ENCODE results near the gene KCNIP4.

KCNIP4 gene

DNA sequence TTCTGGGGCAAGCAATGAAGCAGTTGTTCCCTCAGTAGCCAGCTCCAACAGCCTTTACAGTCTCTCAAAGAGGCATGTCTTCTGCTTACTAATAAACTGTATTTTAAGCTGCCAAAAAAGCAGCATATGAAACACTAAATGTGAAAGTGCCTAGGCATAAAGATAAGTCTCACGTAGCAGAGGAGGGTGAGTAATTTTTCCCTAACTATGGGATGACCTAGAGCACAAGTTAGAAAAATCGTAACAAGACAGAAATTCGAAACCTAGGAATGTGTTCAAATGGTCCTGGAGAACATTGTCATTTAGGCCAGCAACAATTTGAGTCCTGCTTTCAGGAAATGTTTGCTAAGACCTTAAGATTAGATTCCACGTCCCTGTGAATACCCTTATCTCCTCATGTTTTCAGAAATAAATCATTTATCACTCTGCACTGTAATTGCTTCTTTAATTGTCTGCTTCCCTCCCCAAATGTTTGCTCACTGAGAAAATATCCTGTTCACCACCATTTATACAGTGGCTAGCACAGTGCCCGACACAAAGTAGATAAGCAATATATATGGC lies 222.2 kb downstream of the KCNIP4 start:
- no peak overlapping the region for H3K4me3 ChIP-seq (ENCODE audit: low read length)
- DNase-seq (ENCODE audit: low read depth), result no peak
- TF ChIP-seq, protein P1, sequence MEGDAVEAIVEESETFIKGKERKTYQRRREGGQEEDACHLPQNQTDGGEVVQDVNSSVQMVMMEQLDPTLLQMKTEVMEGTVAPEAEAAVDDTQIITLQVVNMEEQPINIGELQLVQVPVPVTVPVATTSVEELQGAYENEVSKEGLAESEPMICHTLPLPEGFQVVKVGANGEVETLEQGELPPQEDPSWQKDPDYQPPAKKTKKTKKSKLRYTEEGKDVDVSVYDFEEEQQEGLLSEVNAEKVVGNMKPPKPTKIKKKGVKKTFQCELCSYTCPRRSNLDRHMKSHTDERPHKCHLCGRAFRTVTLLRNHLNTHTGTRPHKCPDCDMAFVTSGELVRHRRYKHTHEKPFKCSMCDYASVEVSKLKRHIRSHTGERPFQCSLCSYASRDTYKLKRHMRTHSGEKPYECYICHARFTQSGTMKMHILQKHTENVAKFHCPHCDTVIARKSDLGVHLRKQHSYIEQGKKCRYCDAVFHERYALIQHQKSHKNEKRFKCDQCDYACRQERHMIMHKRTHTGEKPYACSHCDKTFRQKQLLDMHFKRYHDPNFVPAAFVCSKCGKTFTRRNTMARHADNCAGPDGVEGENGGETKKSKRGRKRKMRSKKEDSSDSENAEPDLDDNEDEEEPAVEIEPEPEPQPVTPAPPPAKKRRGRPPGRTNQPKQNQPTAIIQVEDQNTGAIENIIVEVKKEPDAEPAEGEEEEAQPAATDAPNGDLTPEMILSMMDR (IDR thresholded peaks at IDR 0.05; ENCODE audit: insufficient read depth, low read depth, low read length, missing control alignments), result no peak

DNA sequence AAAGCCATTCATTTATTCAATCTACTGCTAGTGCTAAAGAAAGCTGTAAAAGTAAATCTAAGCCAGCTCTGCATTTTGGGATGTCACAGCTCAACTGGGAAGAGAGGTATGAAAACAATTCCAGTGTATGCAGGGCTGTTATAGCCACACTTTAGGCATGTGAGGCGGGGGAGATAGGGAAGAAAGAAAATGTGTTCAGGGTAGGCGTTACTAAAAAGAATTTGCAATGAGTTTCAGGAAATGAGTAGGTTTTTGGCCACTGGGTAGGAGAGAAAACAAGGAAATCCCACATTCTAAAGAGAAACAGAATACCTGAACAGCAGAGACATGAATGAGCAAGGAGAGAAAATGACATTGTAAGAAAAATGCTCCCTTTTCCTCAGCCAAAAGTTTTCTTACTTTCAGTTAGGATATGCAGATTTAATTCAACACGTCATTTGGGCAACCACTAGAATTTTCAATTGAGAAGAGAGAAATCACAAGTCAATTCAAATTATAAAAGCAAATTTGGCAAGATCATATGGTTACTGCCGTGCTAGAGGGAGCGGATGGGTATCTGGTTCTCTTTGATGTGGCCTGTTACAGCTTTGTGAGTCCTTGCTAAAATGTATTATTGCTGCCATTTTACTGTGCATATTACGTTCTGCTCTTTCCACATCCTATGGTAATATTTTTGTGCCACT lies 226.3 kb downstream of the KCNIP4 start:
- DNase-seq (ENCODE audit: low read depth), result peak; percentile 4
- H3K4me3 ChIP-seq (ENCODE audit: low read length), result no peak overlapping the region
- TF ChIP-seq, protein P1 (IDR thresholded peaks at IDR 0.05; ENCODE audit: insufficient read depth, low read depth, low read length, missing control alignments), result no peak

DNA sequence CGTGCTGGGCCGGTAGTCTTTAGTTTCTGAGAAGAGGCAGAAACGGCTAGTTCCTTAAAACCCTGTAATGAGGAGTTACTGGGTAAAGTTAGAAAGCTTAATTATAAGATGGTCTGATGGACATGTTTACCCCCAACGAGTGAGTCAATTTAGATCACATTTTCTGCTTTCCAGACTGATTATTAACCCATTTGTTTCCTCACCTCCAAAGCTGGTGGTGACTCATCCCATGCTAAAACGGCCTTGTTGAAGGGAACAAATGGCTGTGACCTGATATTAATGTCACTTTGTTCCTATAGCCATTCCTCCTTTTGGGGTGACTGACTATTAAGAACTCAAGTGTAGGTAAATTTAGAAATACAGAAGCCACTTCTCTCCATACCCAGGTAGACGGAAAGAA lies 232.0 kb downstream of the KCNIP4 start:
- TF ChIP-seq, protein P1 (IDR thresholded peaks at IDR 0.05; ENCODE audit: insufficient read depth, low read depth, low read length, missing control alignments), result no peak
- DNase-seq (ENCODE audit: low read depth), result no peak
- no peak overlapping the region for H3K4me3 ChIP-seq (ENCODE audit: low read length)

DNA sequence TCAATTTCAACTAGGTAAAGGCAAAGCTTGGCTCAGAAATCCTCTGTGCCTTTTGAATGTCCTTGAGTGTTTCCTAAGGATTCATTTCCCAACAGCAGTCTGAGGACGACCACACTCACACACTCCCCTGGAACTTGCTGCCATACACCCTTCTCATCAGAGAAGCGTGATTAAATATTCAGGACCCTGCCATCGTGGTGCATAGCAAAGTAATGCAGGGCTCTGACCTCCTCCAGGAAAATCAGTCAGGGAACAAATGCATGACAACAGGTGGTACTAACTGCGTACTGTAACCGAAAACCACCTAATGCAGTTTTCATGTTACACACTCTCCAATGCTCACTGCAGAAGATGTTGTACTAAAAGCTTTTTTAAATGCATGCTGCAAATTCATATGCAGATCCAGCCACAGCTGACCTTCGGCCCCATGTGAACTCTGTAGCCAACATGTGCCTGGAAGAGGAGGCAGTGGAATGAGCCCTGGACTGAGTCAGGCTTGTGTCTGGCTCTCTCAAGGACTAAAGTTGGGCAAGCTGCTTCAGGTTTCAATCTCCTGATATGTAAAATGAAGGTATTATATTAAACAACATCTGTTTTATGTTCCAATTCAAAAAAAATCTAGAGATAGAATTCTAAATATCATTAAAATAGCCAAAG lies 238.3 kb downstream of the KCNIP4 start:
- TF ChIP-seq, protein P1 (IDR thresholded peaks at IDR 0.05; ENCODE audit: insufficient read depth, low read depth, low read length, missing control alignments), result no peak
- H3K4me3 ChIP-seq (ENCODE audit: low read length), result no peak overlapping the region
- no peak for DNase-seq (ENCODE audit: low read depth)

DNA sequence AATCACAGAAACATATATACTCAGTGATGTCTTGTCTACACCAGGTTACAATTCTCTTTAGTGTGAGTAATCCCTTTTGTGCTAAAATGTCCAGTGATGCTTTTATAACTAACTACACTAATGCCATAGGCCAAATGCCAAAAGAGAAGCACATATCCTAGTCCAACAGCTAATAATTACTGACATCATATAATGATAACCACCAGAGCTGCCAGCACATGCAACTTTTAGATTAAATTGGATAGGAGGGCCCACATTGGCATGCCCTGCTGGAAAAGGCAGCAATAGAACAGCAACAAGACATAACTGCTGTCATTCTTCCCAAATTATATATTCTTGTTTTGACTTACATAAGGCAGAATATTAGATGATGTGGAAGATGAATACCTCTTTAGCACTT lies 238.8 kb downstream of the KCNIP4 start:
- no peak for DNase-seq (ENCODE audit: low read depth)
- TF ChIP-seq, protein P1 (IDR thresholded peaks at IDR 0.05; ENCODE audit: insufficient read depth, low read depth, low read length, missing control alignments), result no peak
- no peak overlapping the region for H3K4me3 ChIP-seq (ENCODE audit: low read length)

DNA sequence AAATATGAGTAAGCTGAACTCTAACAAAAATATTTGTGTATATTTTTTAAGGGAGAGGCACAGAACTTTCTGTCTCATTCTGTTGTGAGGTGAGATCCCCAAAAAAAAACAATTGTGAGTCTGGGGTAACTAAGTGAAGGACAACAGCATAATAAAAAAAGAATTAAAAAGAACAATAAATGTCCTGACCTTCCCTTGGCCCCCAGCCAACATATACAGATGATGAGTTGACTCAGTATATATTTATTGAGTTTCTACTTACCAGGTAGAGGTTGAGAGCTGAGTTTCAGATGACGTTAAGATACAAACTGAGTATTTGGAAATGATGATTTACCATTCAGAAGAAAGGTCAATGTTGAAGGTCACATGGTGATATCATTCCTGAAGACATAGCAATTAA lies 239.5 kb downstream of the KCNIP4 start:
- no peak overlapping the region for H3K4me3 ChIP-seq (ENCODE audit: low read length)
- DNase-seq (ENCODE audit: low read depth), result peak; percentile 10
- TF ChIP-seq, protein P1 (IDR thresholded peaks at IDR 0.05; ENCODE audit: insufficient read depth, low read depth, low read length, missing control alignments), result no peak
